Measurements from ENCODE around the gene NFIL3. TPM values are rescaled to one million over a fixed set of nuclear protein-coding genes. Genes with fewer than 3 reads are reported as not detected.

NFIL3 gene
- total RNA-seq, 2 donors from 2014 or later: 28.7 to 79.7 TPM

DNA sequence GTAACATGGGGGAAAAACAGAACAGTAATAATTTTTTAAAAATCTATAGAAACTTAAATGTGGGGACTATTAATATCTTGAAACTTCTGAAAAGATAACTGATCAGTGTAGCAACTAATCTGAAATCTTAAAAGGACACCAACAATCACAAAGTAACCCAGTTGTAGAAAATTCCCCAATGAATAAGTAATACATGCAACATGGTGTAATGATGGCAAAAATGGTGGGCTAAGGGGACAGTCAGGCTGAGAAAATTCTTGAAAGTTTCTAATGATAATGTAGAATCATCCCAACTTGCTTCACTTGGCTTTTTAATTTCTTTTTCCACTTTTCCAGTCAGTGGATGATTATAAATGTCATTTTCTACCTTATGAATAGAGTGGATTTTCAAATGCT lies 5.4 kb downstream of the NFIL3 start:
- H3K4me3 Mint-ChIP-seq: peak overlapping the region; percentile 94

GRCh38 chr9:91417602-91418214 lies 5.9 kb downstream of the NFIL3 start:
- Mint-ChIP-seq H3K4me1 (ENCODE audit: low read depth in 2 of 2) (peaks cover 67 to 90% of the 10 kb centered on the region in 2 donors), H3K36me3 (peaks cover 13% of the 10 kb centered on the region), H3K27me3 (no peaks in the 10 kb centered on the region), H3K4me3 (peak overlapping the region; percentile 94), H3K9me3 (no peaks in the 10 kb centered on the region), H3K27ac (peak overlapping the region; percentile 93 to 97)
- no peak for DNase-seq (ENCODE audit: low spot score)
- ATAC-seq: no peak

More for the DNA sequence above, 5.4 kb downstream of the NFIL3 start:
- H3K36me3 Mint-ChIP-seq: peaks cover 13% of the 10 kb centered on the region
- no peak for DNase-seq (ENCODE audit: low spot score)
- H3K9me3 Mint-ChIP-seq: no peaks in the 10 kb centered on the region
- ATAC-seq: no peak
- peaks cover 73 to 86% of the 10 kb centered on the region in 2 donors for H3K4me1 Mint-ChIP-seq (ENCODE audit: low read depth in 2 of 2)
- H3K27me3 Mint-ChIP-seq: no peaks in the 10 kb centered on the region
- H3K27ac Mint-ChIP-seq: peak overlapping the region; percentile 93 to 97

DNA sequence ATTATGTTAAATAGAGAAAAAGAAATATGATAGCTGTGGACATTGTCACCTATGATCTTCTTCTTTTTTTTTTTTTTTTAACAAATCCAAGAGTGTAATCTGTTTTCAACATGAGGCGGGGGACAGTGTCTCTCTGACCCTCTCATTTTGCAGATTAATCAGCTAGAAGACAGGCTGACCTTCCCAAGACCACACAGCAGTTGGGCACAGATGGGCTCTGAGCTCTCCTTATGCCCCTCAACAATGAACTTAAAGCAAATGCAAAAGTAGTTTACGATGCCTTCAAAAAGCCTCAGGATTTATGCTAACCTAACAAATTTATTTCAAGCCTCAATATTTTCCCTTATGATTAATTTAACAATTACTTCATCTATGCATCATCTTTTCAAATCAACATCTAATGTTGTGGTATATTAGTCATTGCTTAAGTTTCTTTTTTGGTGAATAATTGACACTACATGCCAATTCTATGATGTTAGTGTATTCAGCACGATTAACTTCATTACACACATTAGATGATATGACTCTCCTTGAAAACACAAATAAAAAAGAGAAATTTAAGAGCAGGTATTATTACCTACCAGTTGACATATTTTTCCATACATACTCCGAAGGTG lies 7.4 kb downstream of the NFIL3 start:
- ATAC-seq (peak in 1 of 2 donors; percentile 37), DNase-seq (ENCODE audit: low spot score) (no peak)
- H3K27me3 Mint-ChIP-seq: no peaks in the 10 kb centered on the region
- peak overlapping the region; percentile 93 to 97 for H3K27ac Mint-ChIP-seq
- H3K9me3 Mint-ChIP-seq: no peaks in the 10 kb centered on the region
- H3K4me1 Mint-ChIP-seq (ENCODE audit: low read depth in 2 of 2): peaks cover 60 to 83% of the 10 kb centered on the region in 2 donors
- H3K36me3 Mint-ChIP-seq: peaks cover 5% of the 10 kb centered on the region
- H3K4me3 Mint-ChIP-seq: peak overlapping the region; percentile 53

GRCh38 chr9:91415290-91415689 lies 8.3 kb downstream of the NFIL3 start:
- Mint-ChIP-seq H3K27ac (peak overlapping the region; percentile 93 to 97), H3K4me1 (ENCODE audit: low read depth in 2 of 2) (peaks cover 63 to 87% of the 10 kb centered on the region in 2 donors), H3K27me3 (no peaks in the 10 kb centered on the region), H3K36me3 (peaks cover 12% of the 10 kb centered on the region), H3K9me3 (no peaks in the 10 kb centered on the region), H3K4me3 (peak overlapping the region; percentile 53)
- ATAC-seq: peak; percentile 87 to 90
- DNase-seq (ENCODE audit: low spot score): no peak

DNA sequence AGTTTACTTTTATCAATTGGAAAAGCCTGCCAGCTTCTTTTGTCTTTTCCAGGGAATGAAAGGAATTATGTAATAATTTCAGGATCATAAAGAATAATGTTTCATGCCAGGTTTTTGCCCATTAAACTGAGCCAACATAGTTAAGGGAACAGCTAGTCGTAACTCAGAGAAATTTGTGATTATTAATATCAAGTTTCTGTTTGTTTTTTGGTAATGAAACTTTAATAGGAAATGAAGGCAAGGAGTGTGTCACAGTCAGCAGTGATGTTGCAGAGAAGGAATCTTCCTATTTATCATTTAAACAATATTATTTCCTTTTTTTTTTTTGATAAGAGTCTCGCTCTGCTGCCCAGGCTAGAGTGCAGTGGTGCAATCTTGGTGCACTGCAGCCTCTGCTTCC lies 10.7 kb downstream of the NFIL3 start:
- peaks cover 23% of the 10 kb centered on the region for H3K36me3 Mint-ChIP-seq
- peaks cover 66 to 83% of the 10 kb centered on the region in 2 donors for H3K4me1 Mint-ChIP-seq (ENCODE audit: low read depth in 2 of 2)
- H3K4me3 Mint-ChIP-seq: no peak overlapping the region
- ATAC-seq: no peak
- peak overlapping the region in 1 of 2 donors; percentile 97 for H3K27ac Mint-ChIP-seq
- H3K27me3 Mint-ChIP-seq: no peaks in the 10 kb centered on the region
- no peaks in the 10 kb centered on the region for H3K9me3 Mint-ChIP-seq
- DNase-seq (ENCODE audit: low spot score): no peak

DNA sequence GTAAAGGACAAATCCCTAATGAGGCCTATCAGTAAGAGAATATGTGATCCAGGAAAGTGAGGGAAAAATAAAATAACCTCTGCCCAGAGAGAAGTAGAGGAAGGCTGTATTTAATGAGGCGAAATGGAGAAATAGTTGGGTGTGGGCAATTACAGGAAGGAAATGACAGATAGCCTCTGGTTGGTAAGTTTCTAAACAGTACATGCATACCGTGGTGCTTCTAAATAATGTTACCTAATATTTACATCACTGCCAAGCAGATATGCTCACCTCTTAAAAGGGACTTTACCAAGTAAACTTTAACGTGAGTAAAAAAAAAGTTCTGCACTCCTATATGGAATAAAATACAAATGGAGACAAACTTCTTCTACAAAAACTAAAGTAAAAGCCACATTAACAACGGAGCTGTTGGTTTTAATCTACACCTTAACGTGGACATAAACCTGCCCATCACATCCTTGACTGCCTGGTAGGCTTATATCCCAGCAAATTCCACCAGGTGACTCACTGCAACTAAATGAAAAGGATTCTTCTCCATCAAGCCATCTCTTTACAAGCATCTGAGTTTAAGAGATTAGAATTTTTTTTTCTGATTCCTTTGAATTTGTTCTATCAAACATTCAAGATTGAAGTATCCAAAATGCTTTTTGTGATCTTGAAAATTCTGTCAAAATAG lies 12.4 kb downstream of the NFIL3 start:
- H3K27me3 Mint-ChIP-seq: no peaks in the 10 kb centered on the region
- peaks cover 28% of the 10 kb centered on the region for H3K36me3 Mint-ChIP-seq
- peak overlapping the region; percentile 64 for H3K4me3 Mint-ChIP-seq
- ATAC-seq (peak; percentile 53 to 61), DNase-seq (ENCODE audit: low spot score) (no peak)
- H3K4me1 Mint-ChIP-seq (ENCODE audit: low read depth in 2 of 2): peaks cover 65 to 72% of the 10 kb centered on the region in 2 donors
- peak overlapping the region; percentile 70 to 88 for H3K27ac Mint-ChIP-seq
- no peaks in the 10 kb centered on the region for H3K9me3 Mint-ChIP-seq

DNA sequence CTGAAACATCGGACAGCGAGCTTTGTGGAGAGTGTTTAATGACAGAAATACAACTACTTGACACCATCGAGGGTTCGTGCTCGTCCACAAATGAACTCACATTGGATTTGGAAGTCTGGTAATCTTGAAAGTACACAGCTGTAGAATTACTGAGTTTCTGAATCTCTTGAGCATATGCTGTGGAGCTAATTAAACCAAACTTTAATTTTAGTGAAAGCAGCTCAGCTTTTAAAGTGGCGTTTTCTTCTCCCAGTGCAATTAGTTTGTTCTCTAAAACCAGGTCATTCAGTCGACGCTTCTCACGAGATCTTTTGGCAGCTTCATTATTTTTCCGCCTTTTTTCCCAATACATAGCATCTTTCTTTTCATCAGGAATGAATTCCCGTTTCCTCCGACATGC lies 13.5 kb downstream of the NFIL3 start:
- Mint-ChIP-seq H3K4me3 (peak overlapping the region; percentile 64), H3K4me1 (ENCODE audit: low read depth in 2 of 2) (peaks cover 56 to 61% of the 10 kb centered on the region in 2 donors), H3K27me3 (no peaks in the 10 kb centered on the region), H3K9me3 (no peaks in the 10 kb centered on the region), H3K27ac (peak overlapping the region; percentile 70 to 88), H3K36me3 (peaks cover 28% of the 10 kb centered on the region)
- no peak for ATAC-seq
- no peak for DNase-seq (ENCODE audit: low spot score)

- DNase-seq (ENCODE audit: low spot score) (no peak), ATAC-seq (no peak)
- H3K9me3 Mint-ChIP-seq: no peaks in the 10 kb centered on the region
- H3K27me3 Mint-ChIP-seq: no peaks in the 10 kb centered on the region
- H3K27ac Mint-ChIP-seq: peak overlapping the region in 1 of 2 donors; percentile 85
- H3K36me3 Mint-ChIP-seq: peaks cover 28% of the 10 kb centered on the region
- H3K4me1 Mint-ChIP-seq (ENCODE audit: low read depth in 2 of 2): peaks cover 52 to 55% of the 10 kb centered on the region in 2 donors
- no peak overlapping the region for H3K4me3 Mint-ChIP-seq
Measured at GRCh38 chr9:91408475-91408874, 15.2 kb downstream of the NFIL3 start.

GRCh38 chr9:91407580-91408318 lies 15.9 kb downstream of the NFIL3 start:
- peaks cover 53 to 57% of the 10 kb centered on the region in 2 donors for H3K4me1 Mint-ChIP-seq (ENCODE audit: low read depth in 2 of 2)
- peak overlapping the region; percentile 52 for H3K4me3 Mint-ChIP-seq
- peak; percentile 82 to 90 for ATAC-seq
- H3K36me3 Mint-ChIP-seq: peaks cover 29% of the 10 kb centered on the region
- H3K9me3 Mint-ChIP-seq: no peaks in the 10 kb centered on the region
- peak overlapping the region; percentile 65 to 85 for H3K27ac Mint-ChIP-seq
- no peaks in the 10 kb centered on the region for H3K27me3 Mint-ChIP-seq
- peak; percentile 78 for DNase-seq (ENCODE audit: low spot score)

DNA sequence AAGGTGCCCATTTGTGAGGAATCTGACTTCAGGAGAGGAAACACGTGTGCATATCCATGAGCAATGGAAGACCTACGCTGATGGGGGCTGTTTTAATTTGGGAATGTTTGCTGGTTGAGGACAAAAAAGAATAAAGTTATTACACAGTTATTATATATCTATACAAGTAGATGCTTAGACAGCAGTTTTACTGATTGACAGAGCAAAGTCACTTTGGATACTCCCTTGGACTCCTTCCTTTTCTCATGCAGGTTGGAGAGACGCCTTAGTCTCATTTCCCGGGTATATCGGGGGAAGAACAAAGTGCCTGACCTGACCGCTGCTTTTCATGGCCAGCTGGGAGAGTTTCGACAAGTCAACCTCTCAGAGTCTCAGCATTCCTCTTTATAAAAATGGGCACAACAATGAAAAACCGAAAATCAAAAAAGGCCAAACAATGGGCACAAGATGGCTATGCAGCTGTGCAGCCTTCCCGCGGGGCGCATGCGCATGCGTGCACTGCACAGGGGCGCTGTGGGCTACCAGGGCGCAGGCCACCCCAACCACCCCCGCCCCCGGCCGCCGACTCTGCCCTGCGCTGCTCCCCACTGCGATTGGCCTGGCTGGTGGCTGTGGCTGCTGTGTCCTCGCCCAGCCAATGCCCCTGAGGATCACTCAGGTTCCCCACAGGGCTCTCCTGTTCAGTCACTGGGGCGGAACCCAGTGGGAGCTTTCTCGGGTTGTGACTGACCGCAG lies 18.1 kb downstream of the NFIL3 start:
- no peak overlapping the region for H3K4me3 Mint-ChIP-seq
- H3K9me3 Mint-ChIP-seq: no peaks in the 10 kb centered on the region
- peaks cover 42 to 45% of the 10 kb centered on the region in 2 donors for H3K4me1 Mint-ChIP-seq (ENCODE audit: low read depth in 2 of 2)
- H3K36me3 Mint-ChIP-seq: peaks cover 25% of the 10 kb centered on the region
- ATAC-seq (no peak), DNase-seq (ENCODE audit: low spot score) (no peak)
- H3K27me3 Mint-ChIP-seq: no peaks in the 10 kb centered on the region
- peak overlapping the region in 1 of 2 donors; percentile 15 for H3K27ac Mint-ChIP-seq

- Mint-ChIP-seq H3K9me3 (no peaks in the 10 kb centered on the region), H3K36me3 (peaks cover 12% of the 10 kb centered on the region), H3K27ac (peak overlapping the region; percentile 15 to 33), H3K4me1 (ENCODE audit: low read depth in 2 of 2) (peaks cover 26 to 29% of the 10 kb centered on the region in 2 donors), H3K27me3 (no peaks in the 10 kb centered on the region), H3K4me3 (no peak overlapping the region)
- ATAC-seq (no peak), DNase-seq (ENCODE audit: low spot score) (no peak)
Measured at GRCh38 chr9:91403665-91404543, 19.7 kb downstream of the NFIL3 start.

DNA sequence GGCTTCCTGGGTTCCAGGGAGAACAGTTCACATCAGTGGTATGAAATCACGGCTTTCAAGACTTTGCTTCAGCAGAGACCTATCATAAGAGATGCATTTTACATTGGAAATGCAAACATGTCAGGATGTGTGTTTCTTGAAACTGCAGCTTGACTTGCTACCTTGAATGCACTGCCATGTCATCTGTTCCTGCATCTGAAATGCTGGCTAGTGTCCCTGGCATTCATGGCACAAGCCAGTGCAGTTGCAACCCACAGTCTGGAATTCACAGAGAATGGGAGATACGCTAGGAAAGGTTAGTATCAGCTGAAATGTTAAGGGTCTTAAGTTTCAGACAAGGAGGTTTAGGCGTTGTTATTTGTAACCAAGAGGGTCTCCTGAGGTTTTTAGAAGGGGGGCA lies 24.7 kb downstream of the NFIL3 start:
- no peak overlapping the region for H3K4me3 Mint-ChIP-seq

More for the DNA sequence above, 24.7 kb downstream of the NFIL3 start:
- H3K4me1 Mint-ChIP-seq (ENCODE audit: low read depth in 2 of 2): peaks cover 17 to 25% of the 10 kb centered on the region in 2 donors
- DNase-seq (ENCODE audit: low spot score) (no peak), ATAC-seq (no peak)
- H3K36me3 Mint-ChIP-seq: peaks cover 6% of the 10 kb centered on the region
- H3K27ac Mint-ChIP-seq: peak overlapping the region in 1 of 2 donors; percentile 19
- H3K27me3 Mint-ChIP-seq: no peaks in the 10 kb centered on the region
- no peaks in the 10 kb centered on the region for H3K9me3 Mint-ChIP-seq
